ENCODE results near the gene E2F2.
A peak's percentile ranks its signal among the peaks of the same experiment; 100 is the strongest.

E2F2 gene

GRCh38 chr1:23563003-23563402 lies 32.0 kb upstream of the E2F2 start:
- DNase-seq (ENCODE audit: low spot score) = no peak

- peak; percentile 85 for DNase-seq (ENCODE audit: low spot score)
Measured at GRCh38 chr1:23562137-23562876, 31.3 kb upstream of the E2F2 start.

GRCh38 chr1:23561813-23562100 lies 30.7 kb upstream of the E2F2 start:
- DNase-seq (ENCODE audit: low spot score) = no peak

- DNase-seq (ENCODE audit: low spot score) = no peak
Measured at GRCh38 chr1:23561076-23561812, 30.2 kb upstream of the E2F2 start.

GRCh38 chr1:23559985-23560741 lies 29.1 kb upstream of the E2F2 start:
- peak; percentile 48 for DNase-seq (ENCODE audit: low spot score)

- DNase-seq (ENCODE audit: low spot score) = peak; percentile 76
Measured at GRCh38 chr1:23559136-23559984, 28.3 kb upstream of the E2F2 start, which contains the start of gene ID3. ID3 (minus strand) TSS chr1:23559501; CDS start chr1:23559426, 75 bp downstream.

- no peak for DNase-seq (ENCODE audit: low spot score)
Measured at GRCh38 chr1:23558872-23559135, 27.8 kb upstream of the E2F2 start.

- no peak for DNase-seq (ENCODE audit: low spot score)
Measured at GRCh38 chr1:23558140-23558871, 27.3 kb upstream of the E2F2 start.

- DNase-seq (ENCODE audit: low spot score) = no peak
Measured at GRCh38 chr1:23557471-23558124, 26.6 kb upstream of the E2F2 start.

GRCh38 chr1:23556635-23557470 lies 25.8 kb upstream of the E2F2 start:
- DNase-seq (ENCODE audit: low spot score) = no peak

- DNase-seq (ENCODE audit: low spot score) = no peak
Measured at GRCh38 chr1:23555986-23556634, 25.1 kb upstream of the E2F2 start.

GRCh38 chr1:23555270-23555985 lies 24.4 kb upstream of the E2F2 start:
- DNase-seq (ENCODE audit: low spot score) = no peak

- peak; percentile 61 for DNase-seq (ENCODE audit: low spot score)
Measured at GRCh38 chr1:23554481-23555269, 23.6 kb upstream of the E2F2 start.

- DNase-seq (ENCODE audit: low spot score) = no peak
Measured at GRCh38 chr1:23554127-23554480, 23.1 kb upstream of the E2F2 start.

- no peak for DNase-seq (ENCODE audit: low spot score)
Measured at GRCh38 chr1:23553231-23554126, 22.4 kb upstream of the E2F2 start.

GRCh38 chr1:23551849-23552248 lies 20.8 kb upstream of the E2F2 start:
- no peak for DNase-seq (ENCODE audit: low spot score)

- DNase-seq (ENCODE audit: low spot score) = no peak
Measured at GRCh38 chr1:23548704-23549143, 17.7 kb upstream of the E2F2 start.
